A673 (cell line): ENCODE data around the gene ANO4.

Experiments
- CTCF ChIP-seq: fragments of 300-800, 200-600 bp; sonication (generic); conservative IDR thresholded peaks from 2 replicates; pipeline ENCODE4 v1.5.1; 2017; ENCODE audit warnings: low read depth, mild to moderate bottlenecking, antibody characterized with exemption, low read length, moderate library complexity, mixed read lengths
- EZH2 ChIP-seq: fragments of 200-600 bp; sonication (generic); IDR thresholded peaks from 2 replicates; pipeline ENCODE4 v1.6.1; 2017; ENCODE audit warnings: borderline replicate concordance, low read depth, mild to moderate bottlenecking, mixed read lengths, antibody characterized with exemption, low read length; ENCODE audit not compliant: poor library complexity, severe bottlenecking

GRCh38 chr12:100755186-100755585, 39.4 kb upstream of the ANO4 start:
- TF ChIP-seq EZH2 = no peak
- no peak for TF ChIP-seq CTCF
